Thoracic aorta (tissue), 2 donors: ENCODE results near the gene BARX1. TPM values are rescaled to one million over a fixed set of nuclear protein-coding genes. Genes with fewer than 3 reads are reported as not detected.
A peak's percentile ranks its signal among the peaks of the same experiment; 100 is the strongest.
"Not testable (repeated sequence)": the region's sequence is repeated elsewhere in the genome, so short reads cannot be mapped to it uniquely, and the experiment has no call there.

Experiments
- ATAC-seq: fragments of 150-250 bp; one replicate; pipeline ENCODE4 v1.8.0; 2017; ENCODE audit warnings: low read depth; ENCODE audit not compliant: insufficient number of reproducible peaks, low FRiP score
- DNase-seq: peaks from one replicate; pipeline ENCODE4 v3.0.0-alpha.2; 2020; ENCODE audit warnings: low spot score
- H3K27ac ChIP-seq, 2 donors: fragments of 200-600 bp; sonication (generic); 1 replicate in 1 of 2; 2 replicates in 1 of 2; pipeline ENCODE4 v1.5.1; 2016; ENCODE audit warnings: mild to moderate bottlenecking in 2 of 2, moderate library complexity in 2 of 2
- H3K27me3 ChIP-seq: fragments of 200-600 bp; sonication (generic); replicated peaks from 2 replicates; pipeline ENCODE4 v1.6.0; 2016; ENCODE audit warnings: mild to moderate bottlenecking; ENCODE audit not compliant: insufficient read depth
- H3K36me3 ChIP-seq: fragments of 200-600 bp; sonication (generic); one replicate; pipeline ENCODE4 v1.5.1; 2016
- H3K4me1 ChIP-seq, 2 donors: fragments of 200-600 bp; sonication (generic); 1 replicate in 1 of 2; 2 replicates in 1 of 2; pipeline versions ENCODE4 v1.5.1 to v1.6.0; 2016; ENCODE audit warnings: low read depth in 2 of 2, mild to moderate bottlenecking in 1 of 2; ENCODE audit not compliant: control insufficient read depth in 1 of 2
- H3K4me3 ChIP-seq: fragments of 200-600 bp; sonication (generic); 2 replicates; pipeline ENCODE4 v1.5.1; 2016; ENCODE audit warnings: mild to moderate bottlenecking
- H3K9me3 ChIP-seq: fragments of 200-600 bp; sonication (generic); 2 replicates; pipeline ENCODE4 v1.5.1; 2016
- total RNA-seq, 2 donors: library from RNA; depleted of rRNA; stranded (reverse); fragments of >200 nt; gene quantifications; one replicate each; pipeline versions ENCODE4 v1.1.0 to v1.2.3, GENCODE V29; 2016
- TF ChIP-seq, protein P1 (sequence below): fragments of 200-600 bp; sonication (generic); IDR thresholded peaks from one replicate; pipeline ENCODE4 v1.5.1; 2019; ENCODE audit warnings: antibody characterized with exemption

Gene BARX1
- total RNA-seq, 2 donors from 2014 or later, result not detected

DNA sequence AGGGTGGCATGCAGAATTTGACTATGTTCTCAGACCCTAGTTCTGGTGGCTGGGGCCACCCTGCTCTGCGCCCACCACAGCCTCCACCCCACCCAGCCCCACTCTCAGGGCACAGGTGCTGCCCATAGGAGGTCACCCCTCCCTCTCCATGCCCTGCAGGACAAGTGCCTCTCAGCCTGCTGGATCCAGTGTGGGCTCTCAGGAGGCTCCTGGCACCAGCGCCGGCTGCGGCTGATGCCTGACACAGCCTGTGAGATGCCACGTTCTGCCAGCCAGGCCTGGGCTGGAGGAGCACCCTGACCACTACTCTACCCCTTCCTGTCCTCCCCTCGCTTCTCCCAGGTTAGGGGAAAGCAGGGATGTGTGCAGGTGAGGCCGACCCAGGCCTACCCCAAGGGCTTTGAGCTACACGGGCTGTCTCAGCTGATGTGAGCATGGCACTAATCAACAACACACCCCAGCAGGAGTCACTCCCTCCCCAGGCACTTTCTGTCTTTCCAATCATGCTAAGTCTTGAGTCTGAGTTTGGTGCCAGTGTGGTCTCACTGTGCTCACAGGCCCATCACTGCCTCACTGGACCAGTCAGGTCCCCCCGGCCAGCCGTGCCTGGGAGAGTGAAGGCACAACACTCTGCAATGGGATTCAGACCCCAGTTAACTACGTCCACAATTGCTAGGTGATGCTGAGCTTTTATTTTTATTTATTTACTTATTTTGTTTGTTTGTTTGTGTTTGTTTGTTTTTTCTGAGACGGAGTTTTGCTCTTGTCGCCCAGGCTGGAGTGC, 12.1 kb upstream of the BARX1 start:
- ATAC-seq, result no peak
- H3K9me3 ChIP-seq, result no peaks in the 10 kb centered on the region
- H3K4me3 ChIP-seq, result no peak overlapping the region
- H3K27me3 ChIP-seq, result no peaks in the 10 kb centered on the region
- H3K4me1 ChIP-seq, result peaks cover 5 to 6% of the 10 kb centered on the region in 2 donors
- no peaks in the 10 kb centered on the region for H3K36me3 ChIP-seq
- DNase-seq, result no peak
- H3K27ac ChIP-seq, result no peak overlapping the region
- TF ChIP-seq, protein P1, sequence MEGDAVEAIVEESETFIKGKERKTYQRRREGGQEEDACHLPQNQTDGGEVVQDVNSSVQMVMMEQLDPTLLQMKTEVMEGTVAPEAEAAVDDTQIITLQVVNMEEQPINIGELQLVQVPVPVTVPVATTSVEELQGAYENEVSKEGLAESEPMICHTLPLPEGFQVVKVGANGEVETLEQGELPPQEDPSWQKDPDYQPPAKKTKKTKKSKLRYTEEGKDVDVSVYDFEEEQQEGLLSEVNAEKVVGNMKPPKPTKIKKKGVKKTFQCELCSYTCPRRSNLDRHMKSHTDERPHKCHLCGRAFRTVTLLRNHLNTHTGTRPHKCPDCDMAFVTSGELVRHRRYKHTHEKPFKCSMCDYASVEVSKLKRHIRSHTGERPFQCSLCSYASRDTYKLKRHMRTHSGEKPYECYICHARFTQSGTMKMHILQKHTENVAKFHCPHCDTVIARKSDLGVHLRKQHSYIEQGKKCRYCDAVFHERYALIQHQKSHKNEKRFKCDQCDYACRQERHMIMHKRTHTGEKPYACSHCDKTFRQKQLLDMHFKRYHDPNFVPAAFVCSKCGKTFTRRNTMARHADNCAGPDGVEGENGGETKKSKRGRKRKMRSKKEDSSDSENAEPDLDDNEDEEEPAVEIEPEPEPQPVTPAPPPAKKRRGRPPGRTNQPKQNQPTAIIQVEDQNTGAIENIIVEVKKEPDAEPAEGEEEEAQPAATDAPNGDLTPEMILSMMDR, result no peak

DNA sequence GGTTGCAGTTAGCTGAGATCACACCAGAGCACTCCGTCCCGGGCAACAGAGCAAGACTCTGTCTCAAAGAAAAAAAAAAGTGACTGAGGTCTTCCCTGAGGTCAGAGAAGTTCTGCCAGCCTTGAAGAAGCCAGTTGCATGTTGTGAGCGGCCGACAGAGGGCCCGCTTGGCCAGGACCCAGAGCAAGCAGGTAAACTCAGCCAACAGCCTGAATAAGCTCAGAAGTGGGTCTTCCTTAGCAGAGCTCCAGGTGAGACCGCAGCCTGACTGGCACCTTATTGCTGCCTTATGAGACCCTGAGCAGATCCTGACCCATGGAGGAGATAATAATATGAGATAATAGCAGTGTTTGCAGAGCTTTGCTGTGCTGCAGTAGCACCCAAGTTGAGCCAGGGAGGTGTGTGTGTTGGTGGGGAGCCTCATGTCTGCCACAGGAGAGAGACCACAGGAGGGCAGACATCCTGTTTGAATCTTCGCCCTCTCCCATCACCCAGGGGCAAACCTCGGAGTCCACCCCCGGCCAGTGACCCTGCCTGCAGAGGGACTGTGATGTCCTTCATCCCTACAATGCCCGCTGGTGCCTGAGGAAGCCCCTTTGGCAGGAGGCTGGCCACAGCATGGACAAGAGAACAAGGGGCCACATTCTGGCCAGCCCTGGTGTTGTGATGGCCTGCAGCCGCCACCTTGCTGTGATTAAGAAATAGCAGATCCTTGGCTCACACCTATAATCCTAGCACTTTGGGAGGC, 10.8 kb upstream of the BARX1 start:
- Histone ChIP-seq H3K27me3 (peaks cover 2% of the 10 kb centered on the region), H3K9me3 (no peaks in the 10 kb centered on the region), H3K4me3 (no peak overlapping the region), H3K4me1 (peaks cover 5 to 6% of the 10 kb centered on the region in 2 donors), H3K27ac (no peak overlapping the region), H3K36me3 (no peaks in the 10 kb centered on the region)
- ATAC-seq (no peak), DNase-seq (no peak)
- TF ChIP-seq, protein P1, result no peak

DNA sequence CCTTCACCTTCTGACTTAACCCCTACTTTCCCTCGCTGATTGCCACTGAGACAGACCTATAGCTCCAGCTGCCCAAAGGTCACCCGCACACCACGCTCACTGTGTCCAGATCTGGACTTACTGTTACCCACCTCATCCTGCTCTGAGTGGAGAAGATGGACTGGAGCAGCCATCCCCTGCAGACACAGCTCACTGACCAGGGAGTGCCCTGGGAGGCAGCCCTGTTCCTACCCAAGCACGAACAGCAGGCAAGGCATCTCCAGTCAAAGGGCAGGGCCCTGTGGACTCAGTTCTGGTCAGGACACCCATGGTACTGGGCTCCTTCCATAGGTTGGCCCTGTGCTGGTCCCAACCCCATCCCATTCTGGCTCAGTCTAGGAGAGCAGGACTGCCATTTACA, 9.5 kb upstream of the BARX1 start:
- TF ChIP-seq, protein P1, result no peak
- Histone ChIP-seq H3K9me3 (no peaks in the 10 kb centered on the region), H3K4me3 (no peak overlapping the region), H3K36me3 (no peaks in the 10 kb centered on the region), H3K27ac (no peak overlapping the region), H3K4me1 (peaks cover 11 to 16% of the 10 kb centered on the region in 2 donors), H3K27me3 (peaks cover 15% of the 10 kb centered on the region)
- ATAC-seq, result no peak
- DNase-seq, result no peak

DNA sequence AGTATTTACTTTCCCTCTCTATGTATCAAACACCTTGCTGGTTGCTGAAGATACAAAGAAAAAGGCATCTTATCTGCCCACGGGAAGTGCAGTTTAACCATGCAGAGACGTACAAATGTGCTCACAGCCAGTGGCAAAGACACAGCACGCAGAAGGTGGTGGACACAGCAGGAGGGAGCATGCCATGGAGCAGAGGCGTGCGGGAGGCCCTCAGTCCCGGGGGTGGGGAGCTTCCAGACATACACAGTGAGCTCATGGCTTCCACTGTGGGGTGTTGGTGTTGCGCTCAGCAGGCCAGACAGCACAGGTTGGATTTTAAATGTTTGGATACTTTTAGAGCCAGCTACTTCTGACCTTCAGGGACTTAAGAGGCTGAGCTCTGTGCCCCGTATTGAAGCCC, 8.8 kb upstream of the BARX1 start:
- peaks cover 18 to 23% of the 10 kb centered on the region in 2 donors for H3K4me1 ChIP-seq
- ATAC-seq, result no peak
- no peaks in the 10 kb centered on the region for H3K9me3 ChIP-seq
- H3K4me3 ChIP-seq, result no peak overlapping the region
- H3K36me3 ChIP-seq, result no peaks in the 10 kb centered on the region
- no peak for DNase-seq
- peaks cover 20% of the 10 kb centered on the region for H3K27me3 ChIP-seq
- TF ChIP-seq, protein P1, result no peak
- no peak overlapping the region for H3K27ac ChIP-seq

DNA sequence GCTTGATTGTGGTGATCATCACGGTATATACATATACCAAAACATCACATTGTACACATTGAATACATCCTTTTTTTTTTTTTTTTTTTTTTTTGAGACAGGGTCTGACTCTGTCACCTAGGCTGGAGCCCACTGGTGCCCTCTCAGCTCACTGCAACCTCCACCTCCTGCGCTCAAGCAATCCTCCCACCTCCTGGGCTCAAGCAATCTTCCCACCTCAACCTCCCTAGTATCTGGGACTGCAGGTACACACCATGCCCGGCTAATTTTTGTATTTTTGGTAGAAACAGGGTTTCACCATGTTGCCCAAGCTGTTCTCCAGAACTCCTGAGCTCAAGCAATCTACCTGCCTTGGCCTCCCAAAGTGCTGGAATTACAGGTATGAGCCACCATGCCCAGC, 8.3 kb upstream of the BARX1 start:
- Histone ChIP-seq H3K27me3 (peaks cover 24% of the 10 kb centered on the region), H3K4me1 (peaks cover 22 to 28% of the 10 kb centered on the region in 2 donors), H3K4me3 (peak overlapping the region; percentile 27)
- not testable (repeated sequence) for H3K27ac ChIP-seq, DNase-seq, H3K36me3 ChIP-seq, ATAC-seq, H3K9me3 ChIP-seq
